ENCODE measurements around the gene KLF14. TPM values are rescaled to one million over a fixed set of nuclear protein-coding genes. Genes with fewer than 3 reads are reported as not detected.
A peak's percentile ranks its signal among the peaks of the same experiment; 100 is the strongest.
"Not testable (repeated sequence)": the region's sequence is repeated elsewhere in the genome, so short reads cannot be mapped to it uniquely, and the experiment has no call there.

Gene KLF14
- polyA plus RNA-seq, 1 of the 3 experiments (the other 2 are of a cell fraction): 0.02 TPM

- no peak overlapping the region for H3K27ac ChIP-seq (ENCODE audit: low read depth in 2 of 2, low read length in 1 of 2)
- H3K9me2 ChIP-seq: no peaks in the 10 kb centered on the region
- no peaks in the 10 kb centered on the region for H3F3A ChIP-seq (replicated peaks; ENCODE audit: insufficient read depth)
- H3K27me3 ChIP-seq (ENCODE audit: insufficient read depth): no peaks in the 10 kb centered on the region
- no peaks in the 10 kb centered on the region for H3K4me1 ChIP-seq (ENCODE audit: control insufficient read depth in 1 of 2, insufficient read depth in 2 of 2, low read depth in 1 of 2, low read length in 1 of 2)
- H3K4me3 ChIP-seq (ENCODE audit: low read depth in 2 of 2, low read length in 1 of 2): no peak overlapping the region
- CTCF ChIA-PET: interaction anchor here (1.0 to 2.5 kb wide), 2 partner anchors 11 kb away, joined by 4 to 11 read pairs; no protein-coding TSS in a partner anchor
- H3K4me2 ChIP-seq: no peak overlapping the region
- POLR2A ChIA-PET: no interaction called here
- no peaks in the 10 kb centered on the region for H3K36me3 ChIP-seq (replicated peaks in 1 of 2; ENCODE audit: control insufficient read depth in 1 of 2, insufficient read depth in 2 of 2, low read length in 1 of 2)
- no peak overlapping the region for H3K9ac ChIP-seq
- no peak for DNase-seq
- no peaks in the 10 kb centered on the region for H3K79me2 ChIP-seq (ENCODE audit: insufficient read depth)
- H2AFZ ChIP-seq (ENCODE audit: low read depth): no peak overlapping the region
- no peaks in the 10 kb centered on the region for H4K20me1 ChIP-seq (ENCODE audit: insufficient read depth)
- H3K9me3 ChIP-seq: peaks cover 31% of the 10 kb centered on the region
- 88% methylated on average over 1 of the region's 1 CpG for WGBS (ENCODE audit: low lambda C conversion rate)
- TF ChIP-seq, protein P1, sequence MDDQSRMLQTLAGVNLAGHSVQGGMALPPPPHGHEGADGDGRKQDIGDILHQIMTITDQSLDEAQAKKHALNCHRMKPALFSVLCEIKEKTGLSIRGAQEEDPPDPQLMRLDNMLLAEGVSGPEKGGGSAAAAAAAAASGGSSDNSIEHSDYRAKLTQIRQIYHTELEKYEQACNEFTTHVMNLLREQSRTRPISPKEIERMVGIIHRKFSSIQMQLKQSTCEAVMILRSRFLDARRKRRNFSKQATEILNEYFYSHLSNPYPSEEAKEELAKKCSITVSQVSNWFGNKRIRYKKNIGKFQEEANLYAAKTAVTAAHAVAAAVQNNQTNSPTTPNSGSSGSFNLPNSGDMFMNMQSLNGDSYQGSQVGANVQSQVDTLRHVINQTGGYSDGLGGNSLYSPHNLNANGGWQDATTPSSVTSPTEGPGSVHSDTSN (IDR thresholded peaks at IDR 0.05): no peak
- TF ChIP-seq CTCF (IDR thresholded peaks at IDR 0.05): no peak
These were observed 34.8 kb upstream of the KLF14 start for GRCh38 chr7:130768854-130769253.

DNA sequence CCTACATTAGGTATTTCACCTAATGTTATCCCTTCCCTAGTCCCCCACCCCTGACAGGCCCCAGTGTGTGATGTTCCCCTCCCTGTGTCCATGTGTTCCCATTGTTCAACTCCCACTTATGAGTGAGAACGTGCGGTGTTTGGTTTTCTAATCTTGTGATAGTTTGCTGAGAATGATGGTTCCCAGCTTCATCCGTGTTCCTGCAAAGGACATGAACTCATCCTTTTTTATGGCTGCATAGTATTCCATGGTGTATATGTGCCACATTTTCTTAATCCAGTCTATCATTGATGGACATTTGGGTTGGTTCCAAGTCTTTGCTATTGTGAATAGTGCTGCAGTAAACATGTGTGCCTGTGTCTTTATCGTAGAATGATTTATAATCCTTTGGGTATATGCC lies 30.6 kb upstream of the KLF14 start:
- CTCF ChIA-PET; H3K9ac ChIP-seq; H4K20me1 ChIP-seq (ENCODE audit: insufficient read depth); POLR2A ChIA-PET; H3K4me3 ChIP-seq (ENCODE audit: low read depth in 2 of 2, low read length in 1 of 2); H3K4me1 ChIP-seq (ENCODE audit: control insufficient read depth in 1 of 2, insufficient read depth in 2 of 2, low read depth in 1 of 2, low read length in 1 of 2); DNase-seq; H3F3A ChIP-seq (replicated peaks; ENCODE audit: insufficient read depth); H3K36me3 ChIP-seq (replicated peaks in 1 of 2; ENCODE audit: control insufficient read depth in 1 of 2, insufficient read depth in 2 of 2, low read length in 1 of 2); H3K27ac ChIP-seq (ENCODE audit: low read depth in 2 of 2, low read length in 1 of 2); H2AFZ ChIP-seq (ENCODE audit: low read depth); H3K79me2 ChIP-seq (ENCODE audit: insufficient read depth); H3K9me2 ChIP-seq; H3K27me3 ChIP-seq (ENCODE audit: insufficient read depth); H3K4me2 ChIP-seq: not testable (repeated sequence)
- H3K9me3 ChIP-seq: peaks cover 15% of the 10 kb centered on the region
- WGBS (ENCODE audit: low lambda C conversion rate): 48% methylated on average over 4 of the region's 4 CpGs

DNA sequence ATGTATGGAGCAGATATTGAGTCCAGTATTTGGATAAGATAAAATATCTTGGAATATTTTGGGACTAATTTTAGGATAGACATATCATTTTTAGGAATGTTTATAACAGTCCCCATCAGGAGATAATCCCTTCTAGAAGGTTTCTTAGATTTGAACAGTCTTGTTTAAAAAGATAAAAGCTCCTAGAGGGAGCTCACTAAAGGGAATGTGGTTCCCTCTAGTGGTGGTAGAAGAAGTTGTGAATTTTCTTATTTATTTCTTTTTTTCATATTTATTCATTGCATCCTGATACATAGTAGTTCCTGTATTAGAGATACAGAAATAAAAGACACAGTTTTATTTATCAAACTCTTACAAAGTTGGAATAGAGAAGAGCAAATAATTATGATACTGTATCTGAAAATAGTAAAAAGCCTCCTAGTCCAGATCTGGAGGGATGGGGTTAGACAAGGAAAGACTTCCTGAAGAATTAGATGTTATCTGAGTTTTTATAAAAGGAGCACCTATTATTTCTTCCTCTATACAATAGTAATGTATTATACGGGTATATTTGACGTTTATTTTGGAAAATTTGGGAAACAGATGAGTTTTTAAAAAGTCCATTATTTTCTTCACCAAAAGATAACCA lies 24.5 kb upstream of the KLF14 start:
- no peak overlapping the region for H3K4me2 ChIP-seq
- no peaks in the 10 kb centered on the region for H3K36me3 ChIP-seq (replicated peaks in 1 of 2; ENCODE audit: control insufficient read depth in 1 of 2, insufficient read depth in 2 of 2, low read length in 1 of 2)
- H3K9me2 ChIP-seq: no peaks in the 10 kb centered on the region
- peaks cover 22% of the 10 kb centered on the region; the same call in 1 of the 2 replicates for H3K27me3 ChIP-seq (ENCODE audit: insufficient read depth)
- H2AFZ ChIP-seq (ENCODE audit: low read depth): no peak overlapping the region
- no peak overlapping the region for H3K9ac ChIP-seq
- 0% methylated on average over 2 of the region's 2 CpGs for WGBS (ENCODE audit: low lambda C conversion rate)
- TF ChIP-seq FOXM1 (IDR thresholded peaks at IDR 0.05; ENCODE audit: low read depth) (no peak), SMC3 (IDR thresholded peaks at IDR 0.05; ENCODE audit: low read depth, low read length) (peak; percentile 55), CTCF (IDR thresholded peaks at IDR 0.05) (peak; percentile 98), RAD21 (IDR thresholded peaks at IDR 0.05; ENCODE audit: low read length) (peak; percentile 87)
- no peaks in the 10 kb centered on the region for H4K20me1 ChIP-seq (ENCODE audit: insufficient read depth)
- H3K9me3 ChIP-seq: no peaks in the 10 kb centered on the region
- no peaks in the 10 kb centered on the region for H3K4me1 ChIP-seq (ENCODE audit: control insufficient read depth in 1 of 2, insufficient read depth in 2 of 2, low read depth in 1 of 2, low read length in 1 of 2)
- ChIA-PET POLR2A (no interaction called here), CTCF (interaction anchor here (0.6 to 2.9 kb wide), 61 partner anchors 9 to 706 kb away, joined by 3 to 57 read pairs (median 4); partner anchors contain the start of genes KLF14 and KLHDC10)
- H3F3A ChIP-seq (replicated peaks; ENCODE audit: insufficient read depth): no peaks in the 10 kb centered on the region
- no peak overlapping the region for H3K4me3 ChIP-seq (ENCODE audit: low read depth in 2 of 2, low read length in 1 of 2)
- H3K79me2 ChIP-seq (ENCODE audit: insufficient read depth): no peaks in the 10 kb centered on the region
- peak; percentile 56 for DNase-seq
- H3K27ac ChIP-seq (ENCODE audit: low read depth in 2 of 2, low read length in 1 of 2): no peak overlapping the region

Measured in SK-N-SH (cell line).